Measurements from ENCODE around the gene LCE3C. TPM values are rescaled to one million over a fixed set of nuclear protein-coding genes. Genes with fewer than 3 reads are reported as not detected.

LCE3C gene
- total RNA-seq, 4 donors from 2014 or later, result not detected

- intact Hi-C loops (cut with DNase I; ENCODE audit: low total_unique reads), result no loop called here
- DNase-seq (ENCODE audit: low spot score in 2 of 2), result no peak
- WGBS, 2 donors, result 55 to 63% methylated on average over 10 of the region's 10 CpGs
- H3K4me3 ChIP-seq (ENCODE audit: low read depth, poor library complexity, severe bottlenecking), result no peak within 1 kb of the TSS
- TF ChIP-seq, protein P1, sequence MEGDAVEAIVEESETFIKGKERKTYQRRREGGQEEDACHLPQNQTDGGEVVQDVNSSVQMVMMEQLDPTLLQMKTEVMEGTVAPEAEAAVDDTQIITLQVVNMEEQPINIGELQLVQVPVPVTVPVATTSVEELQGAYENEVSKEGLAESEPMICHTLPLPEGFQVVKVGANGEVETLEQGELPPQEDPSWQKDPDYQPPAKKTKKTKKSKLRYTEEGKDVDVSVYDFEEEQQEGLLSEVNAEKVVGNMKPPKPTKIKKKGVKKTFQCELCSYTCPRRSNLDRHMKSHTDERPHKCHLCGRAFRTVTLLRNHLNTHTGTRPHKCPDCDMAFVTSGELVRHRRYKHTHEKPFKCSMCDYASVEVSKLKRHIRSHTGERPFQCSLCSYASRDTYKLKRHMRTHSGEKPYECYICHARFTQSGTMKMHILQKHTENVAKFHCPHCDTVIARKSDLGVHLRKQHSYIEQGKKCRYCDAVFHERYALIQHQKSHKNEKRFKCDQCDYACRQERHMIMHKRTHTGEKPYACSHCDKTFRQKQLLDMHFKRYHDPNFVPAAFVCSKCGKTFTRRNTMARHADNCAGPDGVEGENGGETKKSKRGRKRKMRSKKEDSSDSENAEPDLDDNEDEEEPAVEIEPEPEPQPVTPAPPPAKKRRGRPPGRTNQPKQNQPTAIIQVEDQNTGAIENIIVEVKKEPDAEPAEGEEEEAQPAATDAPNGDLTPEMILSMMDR (IDR thresholded peaks at IDR 0.05), result no peak
- TF ChIP-seq POLR2A (IDR thresholded peaks at IDR 0.05), result no peak
Measured at GRCh38 chr1:152622803-152623202, 22.8 kb downstream of the LCE3C start, which contains the start of gene LCE3A. TSS of gene LCE3A (minus strand) at chr1:152623103. CDS start at chr1:152623103, 0 bp downstream.

- TF ChIP-seq POLR2A (IDR thresholded peaks at IDR 0.05), result no peak
- TF ChIP-seq, protein P1 (IDR thresholded peaks at IDR 0.05), result no peak
- no peak for DNase-seq (ENCODE audit: low spot score in 2 of 2)
- intact Hi-C loops (cut with DNase I; ENCODE audit: low total_unique reads), result no loop called here
- H3K4me3 ChIP-seq (ENCODE audit: low read depth, poor library complexity, severe bottlenecking), result no peak overlapping the region
- 45 to 60% methylated on average over 20 to 22 of the region's 29 CpGs for WGBS, 2 donors
Measured at GRCh38 chr1:152623203-152623844, 23.3 kb downstream of the LCE3C start.

- 36 to 61% methylated on average over 1 of the region's 1 CpG for WGBS, 2 donors
- DNase-seq (ENCODE audit: low spot score in 2 of 2), result no peak
- no peak overlapping the region for H3K4me3 ChIP-seq (ENCODE audit: low read depth, poor library complexity, severe bottlenecking)
- TF ChIP-seq, protein P1 (IDR thresholded peaks at IDR 0.05), result no peak
- no peak for TF ChIP-seq POLR2A (IDR thresholded peaks at IDR 0.05)
- intact Hi-C loops (cut with DNase I; ENCODE audit: low total_unique reads), result no loop called here
Measured at GRCh38 chr1:152626744-152627143, 26.7 kb downstream of the LCE3C start.

DNA sequence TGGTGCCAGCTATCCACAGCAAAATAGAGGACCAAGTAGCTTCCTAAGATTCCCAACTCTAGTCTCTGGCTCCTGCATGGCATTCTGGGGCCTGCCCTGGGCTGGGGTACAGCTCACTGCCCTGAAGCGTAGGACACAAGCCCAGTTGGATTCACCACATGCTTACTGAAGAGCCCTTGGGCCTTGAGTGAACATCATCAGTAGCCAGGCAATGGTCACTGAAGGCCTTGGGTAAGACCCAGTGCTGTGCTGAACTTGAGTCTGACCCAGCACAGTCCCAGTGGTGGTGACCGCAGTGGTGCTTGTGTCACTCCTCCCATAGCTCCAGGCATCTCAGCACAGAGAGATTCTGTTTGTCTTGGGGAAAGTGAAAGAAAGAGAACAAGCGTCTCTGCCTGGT, 30.6 kb downstream of the LCE3C start:
- no peak for DNase-seq (ENCODE audit: low spot score in 2 of 2)
- intact Hi-C loops (cut with DNase I; ENCODE audit: low total_unique reads), result no loop called here
- TF ChIP-seq POLR2A (IDR thresholded peaks at IDR 0.05), result no peak
- TF ChIP-seq, protein P1 (IDR thresholded peaks at IDR 0.05), result no peak
- 87 to 93% methylated on average over 3 of the region's 3 CpGs for WGBS, 2 donors
- H3K4me3 ChIP-seq (ENCODE audit: low read depth, poor library complexity, severe bottlenecking), result no peak overlapping the region

GRCh38 chr1:152640351-152640750, 40.3 kb downstream of the LCE3C start:
- TF ChIP-seq POLR2A (IDR thresholded peaks at IDR 0.05), result no peak
- TF ChIP-seq, protein P1 (IDR thresholded peaks at IDR 0.05), result no peak
- WGBS, 2 donors, result 74 to 77% methylated on average over 1 of the region's 1 CpG
- DNase-seq (ENCODE audit: low spot score in 2 of 2), result no peak
- no peak overlapping the region for H3K4me3 ChIP-seq (ENCODE audit: low read depth, poor library complexity, severe bottlenecking)
- intact Hi-C loops (cut with DNase I; ENCODE audit: low total_unique reads), result no loop called here

DNA sequence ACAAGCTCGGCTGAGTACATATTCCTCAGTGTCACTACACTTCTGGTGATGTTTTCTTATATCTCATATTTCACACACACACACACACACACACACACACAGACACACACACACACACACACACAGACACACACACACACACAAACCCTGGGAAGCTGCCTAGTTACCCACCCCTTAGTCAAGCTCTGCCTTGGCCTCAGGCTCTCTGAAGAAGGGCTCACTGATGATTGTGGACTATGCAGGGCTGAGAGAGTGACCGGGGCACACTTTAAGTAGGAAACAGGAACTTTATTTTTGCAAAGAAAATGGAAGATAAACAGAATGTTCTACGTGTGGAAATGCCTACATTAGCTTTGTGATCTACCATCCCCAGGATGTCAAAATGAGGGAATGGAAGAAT, 43.9 kb downstream of the LCE3C start:
- intact Hi-C loops (cut with DNase I; ENCODE audit: low total_unique reads), result no loop called here
- no peak for DNase-seq (ENCODE audit: low spot score in 2 of 2)
- no peak for TF ChIP-seq POLR2A (IDR thresholded peaks at IDR 0.05)
- TF ChIP-seq, protein P1 (IDR thresholded peaks at IDR 0.05), result no peak
- WGBS, 2 donors, result 52 to 58% methylated on average over 3 of the region's 3 CpGs
- no peak overlapping the region for H3K4me3 ChIP-seq (ENCODE audit: low read depth, poor library complexity, severe bottlenecking)
